Neural cell (in vitro differentiated cells): ENCODE measurements around the gene EYS. TPM values are rescaled to one million over a fixed set of nuclear protein-coding genes. Genes with fewer than 3 reads are reported as not detected.

Experiments
- H2AFZ ChIP-seq: fragments of 200-600, 300-800 bp; sonication (generic), shearing (Covaris generic); 2 replicates; pipeline ENCODE4 v1.6.0; 2014; ENCODE audit warnings: low read depth, mild to moderate bottlenecking, antibody characterized with exemption, low read length, moderate library complexity
- H3F3A ChIP-seq: fragments of 200-600 bp; shearing (Covaris generic); 2 replicates; pipeline ENCODE4 v1.6.1; 2016; ENCODE audit warnings: mild to moderate bottlenecking, moderate library complexity, mixed read lengths, antibody characterized with exemption, low read length; ENCODE audit not compliant: insufficient read depth, poor library complexity, severe bottlenecking
- H3K27ac ChIP-seq: fragments of 200-600, 300-800 bp; sonication (generic), shearing (Covaris generic); 2 replicates; pipeline ENCODE4 v1.5.1; 2014; ENCODE audit warnings: mild to moderate bottlenecking, low read length, moderate library complexity
- H3K27me3 ChIP-seq: fragments of 300-800, 200-600 bp; sonication (generic), shearing (Covaris generic); 2 replicates; pipeline ENCODE4 v1.6.0; 2014; ENCODE audit warnings: mild to moderate bottlenecking, low read depth, low read length, moderate library complexity; ENCODE audit not compliant: insufficient read depth
- H3K36me3 ChIP-seq: fragments of 300-800, 200-600 bp; sonication (generic), shearing (Covaris generic); 2 replicates; pipeline ENCODE4 v1.5.1; 2014; ENCODE audit warnings: mild to moderate bottlenecking, antibody characterized with exemption, low read length, moderate library complexity; ENCODE audit not compliant: insufficient read depth
- H3K4me2 ChIP-seq: fragments of 300-800, 200-600 bp; sonication (generic), shearing (Covaris generic); 2 replicates; pipeline ENCODE4 v1.6.0; 2014; ENCODE audit warnings: mild to moderate bottlenecking, low read length
- H3K4me3 ChIP-seq: fragments of 300-800, 200-600 bp; sonication (generic), shearing (Covaris generic); 2 replicates; pipeline ENCODE4 v1.5.1; 2014; ENCODE audit warnings: mild to moderate bottlenecking, low read length, moderate library complexity
- H3K79me2 ChIP-seq: fragments of 200-600 bp; shearing (Covaris generic); replicated peaks from 2 replicates; pipeline ENCODE4 v1.6.0; 2014; ENCODE audit warnings: mild to moderate bottlenecking, low read length, moderate library complexity; ENCODE audit not compliant: insufficient read depth
- H3K9ac ChIP-seq: fragments of 300-800, 200-600 bp; sonication (generic), shearing (Covaris generic); 2 replicates; pipeline ENCODE4 v1.6.1; 2016; ENCODE audit warnings: mild to moderate bottlenecking, low read length, mixed read lengths
- H3K9me2 ChIP-seq: fragments of 200-600 bp; shearing (Covaris generic); 2 replicates; pipeline ENCODE4 v1.6.1; 2016; ENCODE audit warnings: mild to moderate bottlenecking, low read length, mixed read lengths; ENCODE audit not compliant: insufficient read depth
- H3K9me3 ChIP-seq: fragments of 200-600, 300-800 bp; sonication (generic), shearing (Covaris generic); 2 replicates; pipeline ENCODE4 v1.6.1; 2016; ENCODE audit warnings: mild to moderate bottlenecking, mixed run types, low read length, moderate library complexity, mixed read lengths
- H4K20me1 ChIP-seq: fragments of 200-600 bp; shearing (Covaris generic); 2 replicates; pipeline ENCODE4 v1.6.1; 2016; ENCODE audit warnings: mild to moderate bottlenecking, mixed run types; ENCODE audit not compliant: insufficient read depth
- CTCF ChIP-seq: fragments of 450-650 bp; IDR thresholded peaks from 2 replicates; pipeline ENCODE4 v1.5.1; 2014; ENCODE audit warnings: antibody characterized with exemption, mild to moderate bottlenecking, moderate library complexity; ENCODE audit not compliant: poor library complexity, severe bottlenecking
- EP300 ChIP-seq: fragments of 450-650 bp; conservative IDR thresholded peaks from 2 replicates; pipeline ENCODE4 v1.6.1; 2014; ENCODE audit warnings: antibody characterized with exemption, mild to moderate bottlenecking, moderate library complexity; ENCODE audit not compliant: poor library complexity, severe bottlenecking
- EZH2 ChIP-seq: fragments of 200-600, 300-800 bp; shearing (Covaris generic), sonication (generic); IDR thresholded peaks from 2 replicates; pipeline ENCODE4 v1.6.1; 2014; ENCODE audit warnings: antibody characterized with exemption, low read length, borderline replicate concordance, mild to moderate bottlenecking; ENCODE audit not compliant: insufficient read depth, poor library complexity, severe bottlenecking
- MXI1 ChIP-seq: fragments of 450-650 bp; conservative IDR thresholded peaks from 2 replicates; pipeline ENCODE4 v1.6.1; 2014; ENCODE audit warnings: antibody characterized with exemption, mild to moderate bottlenecking; ENCODE audit not compliant: poor library complexity, severe bottlenecking
- POLR2AphosphoS5 ChIP-seq: IDR thresholded peaks from 2 replicates; pipeline ENCODE4 v1.6.1; 2012
- RAD21 ChIP-seq: fragments of 450-650 bp; conservative IDR thresholded peaks from 2 replicates; pipeline ENCODE4 v1.6.1; 2014; ENCODE audit warnings: antibody characterized with exemption, mild to moderate bottlenecking, moderate library complexity
- SMC3 ChIP-seq: fragments of 450-650 bp; conservative IDR thresholded peaks from 2 replicates; pipeline ENCODE4 v1.6.1; 2014; ENCODE audit warnings: antibody characterized with exemption, mild to moderate bottlenecking, moderate library complexity; ENCODE audit not compliant: poor library complexity
- TAF1 ChIP-seq: IDR thresholded peaks from 2 replicates; pipeline ENCODE4 v1.6.1; 2012; ENCODE audit warnings: low read depth
- polyA plus RNA-seq: library from polyadenylated mRNA; depleted of rRNA; stranded (reverse); fragments of >200 nt; gene quantifications from 2 replicates; pipeline ENCODE4 v1.2.3, GENCODE V29; 2014
- TF ChIP-seq, protein P1 (sequence below): IDR thresholded peaks from 2 replicates; pipeline ENCODE4 v1.6.1; 2012; ENCODE audit warnings: borderline replicate concordance

EYS gene
- polyA plus RNA-seq, 1 donor from 2014 or later = 0.38 TPM

DNA sequence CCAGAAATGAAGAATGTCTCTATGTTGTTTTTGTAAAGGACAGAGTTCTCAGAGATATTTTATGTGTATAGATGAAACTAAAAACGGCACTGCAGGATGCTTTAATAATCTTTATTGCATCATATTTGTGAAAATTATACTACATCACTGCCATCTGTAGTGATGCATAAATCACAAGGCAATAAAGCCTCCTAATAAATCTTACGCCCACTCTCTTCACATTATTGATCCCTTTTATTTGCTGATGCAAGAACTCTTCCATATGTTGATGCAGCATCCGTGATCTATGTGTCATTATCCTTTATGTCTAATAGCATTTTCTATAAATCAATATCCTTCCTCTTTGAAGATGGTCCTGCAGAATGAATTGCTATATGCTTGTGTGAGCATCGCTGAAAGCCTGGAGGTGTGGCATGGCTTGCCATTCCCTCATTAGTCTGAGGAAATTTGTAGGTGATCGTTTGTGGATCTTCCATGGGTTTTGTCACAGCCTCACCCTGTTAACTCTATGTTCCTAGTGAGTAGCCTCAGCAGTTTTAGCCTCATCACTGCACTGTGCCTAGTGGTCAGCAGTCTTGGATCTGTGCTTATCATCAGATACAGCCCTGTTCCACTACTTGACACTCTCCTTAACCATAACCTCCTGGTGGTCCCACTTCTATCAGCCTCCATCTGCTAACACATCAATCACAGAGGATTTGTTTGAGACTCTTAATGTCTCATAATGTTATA, 983.5 kb downstream of the EYS start:
- H3K27me3 ChIP-seq = no peaks in the 10 kb centered on the region
- no peaks in the 10 kb centered on the region for H3K9me3 ChIP-seq
- H2AFZ ChIP-seq = no peak overlapping the region
- H3K4me2 ChIP-seq = no peak overlapping the region
- no peaks in the 10 kb centered on the region for H3K79me2 ChIP-seq
- H3K27ac ChIP-seq = no peak overlapping the region
- H3F3A ChIP-seq = no peaks in the 10 kb centered on the region
- no peaks in the 10 kb centered on the region for H3K36me3 ChIP-seq
- no peaks in the 10 kb centered on the region for H4K20me1 ChIP-seq
- no peak overlapping the region for H3K4me3 ChIP-seq
- TF ChIP-seq TAF1 = no peak
- TF ChIP-seq, protein P1, sequence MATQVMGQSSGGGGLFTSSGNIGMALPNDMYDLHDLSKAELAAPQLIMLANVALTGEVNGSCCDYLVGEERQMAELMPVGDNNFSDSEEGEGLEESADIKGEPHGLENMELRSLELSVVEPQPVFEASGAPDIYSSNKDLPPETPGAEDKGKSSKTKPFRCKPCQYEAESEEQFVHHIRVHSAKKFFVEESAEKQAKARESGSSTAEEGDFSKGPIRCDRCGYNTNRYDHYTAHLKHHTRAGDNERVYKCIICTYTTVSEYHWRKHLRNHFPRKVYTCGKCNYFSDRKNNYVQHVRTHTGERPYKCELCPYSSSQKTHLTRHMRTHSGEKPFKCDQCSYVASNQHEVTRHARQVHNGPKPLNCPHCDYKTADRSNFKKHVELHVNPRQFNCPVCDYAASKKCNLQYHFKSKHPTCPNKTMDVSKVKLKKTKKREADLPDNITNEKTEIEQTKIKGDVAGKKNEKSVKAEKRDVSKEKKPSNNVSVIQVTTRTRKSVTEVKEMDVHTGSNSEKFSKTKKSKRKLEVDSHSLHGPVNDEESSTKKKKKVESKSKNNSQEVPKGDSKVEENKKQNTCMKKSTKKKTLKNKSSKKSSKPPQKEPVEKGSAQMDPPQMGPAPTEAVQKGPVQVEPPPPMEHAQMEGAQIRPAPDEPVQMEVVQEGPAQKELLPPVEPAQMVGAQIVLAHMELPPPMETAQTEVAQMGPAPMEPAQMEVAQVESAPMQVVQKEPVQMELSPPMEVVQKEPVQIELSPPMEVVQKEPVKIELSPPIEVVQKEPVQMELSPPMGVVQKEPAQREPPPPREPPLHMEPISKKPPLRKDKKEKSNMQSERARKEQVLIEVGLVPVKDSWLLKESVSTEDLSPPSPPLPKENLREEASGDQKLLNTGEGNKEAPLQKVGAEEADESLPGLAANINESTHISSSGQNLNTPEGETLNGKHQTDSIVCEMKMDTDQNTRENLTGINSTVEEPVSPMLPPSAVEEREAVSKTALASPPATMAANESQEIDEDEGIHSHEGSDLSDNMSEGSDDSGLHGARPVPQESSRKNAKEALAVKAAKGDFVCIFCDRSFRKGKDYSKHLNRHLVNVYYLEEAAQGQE = no peak
- no peak for TF ChIP-seq EZH2
- TF ChIP-seq CTCF = no peak
- H3K9ac ChIP-seq = no peak overlapping the region
- H3K9me2 ChIP-seq = no peaks in the 10 kb centered on the region

DNA sequence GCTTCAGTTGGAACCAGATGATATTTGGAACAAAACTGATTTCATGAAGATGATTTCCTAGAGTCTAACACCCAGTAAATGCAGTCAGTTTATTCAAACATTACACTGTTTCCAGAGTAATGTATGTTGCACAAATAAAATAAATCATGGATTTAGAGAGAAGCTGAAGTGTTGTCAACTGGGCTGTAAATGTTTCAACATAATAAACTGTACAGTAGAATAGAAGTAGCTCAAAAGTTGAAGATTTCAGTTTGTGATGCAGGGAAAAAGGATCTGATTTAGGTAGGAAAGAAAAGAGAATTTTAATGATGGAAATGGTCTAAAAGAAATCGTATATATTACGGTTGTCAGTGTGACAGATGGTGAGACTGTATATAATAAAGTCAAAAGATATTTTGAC, 985.2 kb downstream of the EYS start:
- Histone ChIP-seq H3K9ac (no peak overlapping the region), H4K20me1 (no peaks in the 10 kb centered on the region)

GRCh38 chr6:64717281-64717680, 989.7 kb downstream of the EYS start:
- Histone ChIP-seq H3K4me3 (no peak overlapping the region), H3K79me2 (no peaks in the 10 kb centered on the region), H3K36me3 (no peaks in the 10 kb centered on the region), H3K27me3 (no peaks in the 10 kb centered on the region), H2AFZ (no peak overlapping the region), H3K27ac (no peak overlapping the region), H3K9ac (no peak overlapping the region), H3F3A (no peaks in the 10 kb centered on the region), H3K4me2 (no peak overlapping the region), H3K9me3 (no peaks in the 10 kb centered on the region), H4K20me1 (no peaks in the 10 kb centered on the region), H3K9me2 (no peaks in the 10 kb centered on the region)
- TF ChIP-seq, protein P1 = no peak
- TF ChIP-seq SMC3 (no peak), RAD21 (no peak), EZH2 (no peak), POLR2AphosphoS5 (no peak), MXI1 (no peak), TAF1 (no peak), CTCF (no peak), EP300 (no peak)

More for the DNA sequence above, 985.2 kb downstream of the EYS start:
- no peak overlapping the region for H2AFZ ChIP-seq
- H3K79me2 ChIP-seq = no peaks in the 10 kb centered on the region
- H3K4me3 ChIP-seq = no peak overlapping the region
- no peaks in the 10 kb centered on the region for H3K36me3 ChIP-seq
- no peaks in the 10 kb centered on the region for H3K9me2 ChIP-seq
- TF ChIP-seq TAF1 (no peak), MXI1 (no peak), EP300 (peak; percentile 67), POLR2AphosphoS5 (peak; percentile 25)
- no peak overlapping the region for H3K4me2 ChIP-seq
- no peaks in the 10 kb centered on the region for H3F3A ChIP-seq
- H3K27ac ChIP-seq = no peak overlapping the region
- no peaks in the 10 kb centered on the region for H3K27me3 ChIP-seq
- no peaks in the 10 kb centered on the region for H3K9me3 ChIP-seq
